HG03064 (cell line): ENCODE measurements around the gene SLX4IP.
"Not testable (repeated sequence)": the region's sequence is repeated elsewhere in the genome, so short reads cannot be mapped to it uniquely, and the experiment has no call there.

Source experiments
- ATAC-seq: cut with Tn5 transposase; IDR thresholded peaks from one replicate; pipeline ENCODE4 v1.9.1; 2021; ENCODE audit warnings: low read depth; ENCODE audit not compliant: unreplicated experiment

The SLX4IP gene

GRCh38 chr20:10434832-10435812 lies at the start of gene SLX4IP:
TSS of gene SLX4IP (plus strand) at chr20:10435305. CDS start at chr20:10458205, 22,900 bp downstream.
- peak; percentile 46 for ATAC-seq

GRCh38 chr20:10385850-10386544 lies 49.1 kb upstream of the SLX4IP start:
- ATAC-seq = no peak

- ATAC-seq = no peak
These were observed 47.4 kb upstream of the SLX4IP start for GRCh38 chr20:10387686-10388085.

- ATAC-seq = no peak
These were observed 46.5 kb upstream of the SLX4IP start for GRCh38 chr20:10388597-10388996.

- no peak for ATAC-seq
These were observed 44.4 kb upstream of the SLX4IP start for GRCh38 chr20:10390709-10391108.

GRCh38 chr20:10394752-10395151 lies 40.4 kb upstream of the SLX4IP start:
- ATAC-seq = not testable (repeated sequence)

GRCh38 chr20:10398834-10399369 lies 36.2 kb upstream of the SLX4IP start:
- no peak for ATAC-seq

GRCh38 chr20:10402938-10403608 lies 32.0 kb upstream of the SLX4IP start:
- no peak for ATAC-seq

GRCh38 chr20:10404023-10404628 lies 31.0 kb upstream of the SLX4IP start:
- ATAC-seq = no peak

GRCh38 chr20:10404959-10405530 lies 30.1 kb upstream of the SLX4IP start:
- no peak for ATAC-seq

GRCh38 chr20:10408108-10408813 lies 26.8 kb upstream of the SLX4IP start:
- ATAC-seq = no peak

GRCh38 chr20:10411673-10412072 lies 23.4 kb upstream of the SLX4IP start:
- no peak for ATAC-seq

- no peak for ATAC-seq
These were observed 22.3 kb upstream of the SLX4IP start for GRCh38 chr20:10412591-10413408.

- ATAC-seq = no peak
These were observed 20.0 kb upstream of the SLX4IP start for GRCh38 chr20:10415013-10415650.

GRCh38 chr20:10417218-10417617 lies 17.9 kb upstream of the SLX4IP start:
- ATAC-seq = not testable (repeated sequence)

- ATAC-seq = no peak
These were observed 15.5 kb upstream of the SLX4IP start for GRCh38 chr20:10419550-10420133.

GRCh38 chr20:10423735-10424134 lies 11.4 kb upstream of the SLX4IP start:
- ATAC-seq = no peak
